HG03139 (cell line): Measurements from ENCODE around the gene FSD1.
"Not testable (repeated sequence)": the region's sequence is repeated elsewhere in the genome, so short reads cannot be mapped to it uniquely, and the experiment has no call there.

Experiments used
- ATAC-seq: cut with Tn5 transposase; IDR thresholded peaks from one replicate; pipeline ENCODE4 v1.9.1; 2021; ENCODE audit not compliant: unreplicated experiment

Gene FSD1

GRCh38 chr19:4313847-4314490, 9.6 kb downstream of the FSD1 start:
- ATAC-seq = no peak

DNA sequence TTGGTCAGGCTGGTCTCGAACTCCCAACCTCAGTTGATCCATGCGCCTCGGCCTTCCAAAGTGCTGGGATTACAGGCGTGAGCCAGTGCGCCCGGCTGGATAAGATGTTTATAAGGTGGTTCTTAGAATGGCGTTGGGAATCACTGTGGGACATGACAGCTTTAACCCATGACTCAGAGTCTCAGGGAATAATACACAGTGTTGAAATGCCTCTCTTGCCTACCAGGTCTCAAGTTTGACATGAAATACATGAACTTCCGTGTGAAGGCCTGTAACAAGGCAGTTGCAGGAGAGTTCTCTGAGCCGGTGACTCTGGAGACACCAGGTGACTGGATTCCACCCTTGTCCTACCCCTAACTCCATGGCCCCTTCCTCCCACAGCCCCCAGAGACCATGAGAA, 12.6 kb downstream of the FSD1 start:
- ATAC-seq = no peak

GRCh38 chr19:4318460-4318859, 14.1 kb downstream of the FSD1 start:
- no peak for ATAC-seq

DNA sequence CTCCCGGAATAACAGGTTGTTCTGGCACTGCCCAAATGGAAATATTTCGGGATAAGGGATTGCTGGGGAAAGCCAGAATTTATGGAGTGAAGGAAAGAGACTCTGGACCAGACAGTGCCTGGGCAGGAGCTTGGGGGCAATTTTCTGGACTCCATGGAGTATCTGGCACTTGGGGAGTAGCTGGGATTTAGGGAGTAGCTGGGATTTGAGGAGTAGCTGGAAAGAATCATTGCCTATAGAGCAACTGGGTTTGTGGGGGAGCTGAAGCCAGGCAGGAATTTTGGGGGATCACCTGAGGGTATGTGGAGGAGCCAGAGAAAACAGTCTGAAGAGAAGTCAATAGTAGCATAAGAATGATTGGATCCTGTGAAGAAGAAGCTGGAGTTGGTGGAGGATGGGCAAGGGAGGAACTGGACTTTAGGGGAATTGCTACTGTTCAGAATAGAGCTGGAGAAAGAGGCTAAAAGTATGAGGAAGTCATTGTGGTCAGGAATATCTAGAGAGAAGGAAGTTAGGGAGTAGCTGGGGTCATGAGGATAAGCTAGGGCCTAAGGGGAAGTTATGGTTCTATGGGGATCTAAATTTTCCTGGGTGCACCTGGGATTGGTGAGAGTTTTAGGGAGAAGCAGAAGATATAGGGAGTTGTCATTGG, 14.8 kb downstream of the FSD1 start:
- no peak for ATAC-seq

DNA sequence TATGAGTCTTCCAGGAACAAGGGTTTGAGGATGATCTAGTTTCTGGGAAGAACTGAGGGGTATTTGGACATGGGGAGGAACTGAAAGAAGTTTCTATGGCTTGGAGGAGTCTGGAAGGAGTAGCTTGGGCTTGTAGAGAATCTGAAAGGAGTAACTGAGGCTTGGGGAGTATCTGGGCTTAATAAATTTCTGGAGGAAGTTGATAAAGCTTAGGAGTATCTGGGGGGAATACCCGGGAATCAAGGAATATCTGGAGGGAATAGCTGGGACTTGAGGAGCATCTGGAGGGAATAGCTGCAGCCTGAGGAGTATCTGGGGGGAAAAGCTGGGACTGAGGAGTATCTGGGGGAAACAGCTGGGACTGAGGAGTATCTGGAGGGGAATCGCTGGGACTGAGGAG, 16.0 kb downstream of the FSD1 start:
- ATAC-seq = no peak

DNA sequence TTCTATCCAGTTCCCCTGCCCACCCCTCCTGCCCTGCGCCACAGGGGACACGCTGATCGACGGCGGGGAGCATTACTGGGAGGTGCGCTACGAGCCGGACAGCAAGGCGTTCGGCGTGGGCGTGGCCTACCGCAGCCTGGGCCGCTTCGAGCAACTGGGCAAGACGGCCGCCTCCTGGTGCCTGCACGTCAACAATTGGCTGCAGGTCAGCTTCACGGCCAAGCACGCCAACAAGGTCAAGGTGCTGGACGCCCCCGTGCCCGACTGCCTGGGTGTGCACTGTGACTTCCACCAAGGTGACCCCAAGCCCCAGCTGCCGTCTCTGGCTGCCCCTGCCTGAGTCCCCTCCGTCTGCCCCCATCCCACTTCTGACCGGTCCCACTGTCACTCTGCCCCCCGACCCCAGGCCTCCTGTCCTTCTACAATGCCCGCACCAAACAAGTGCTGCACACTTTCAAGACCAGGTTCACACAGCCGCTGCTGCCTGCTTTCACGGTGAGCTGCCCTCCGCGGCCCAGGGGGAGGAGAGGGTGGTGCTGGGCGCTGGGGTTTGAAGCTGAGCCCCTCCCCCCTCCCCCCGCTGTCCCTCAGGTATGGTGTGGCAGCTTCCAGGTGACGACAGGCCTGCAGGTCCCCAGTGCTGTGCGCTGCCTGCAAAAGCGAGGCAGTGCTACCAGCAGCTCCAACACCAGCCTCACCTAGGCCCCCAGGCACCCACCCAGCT, 18.7 kb downstream of the FSD1 start:
- no peak for ATAC-seq

DNA sequence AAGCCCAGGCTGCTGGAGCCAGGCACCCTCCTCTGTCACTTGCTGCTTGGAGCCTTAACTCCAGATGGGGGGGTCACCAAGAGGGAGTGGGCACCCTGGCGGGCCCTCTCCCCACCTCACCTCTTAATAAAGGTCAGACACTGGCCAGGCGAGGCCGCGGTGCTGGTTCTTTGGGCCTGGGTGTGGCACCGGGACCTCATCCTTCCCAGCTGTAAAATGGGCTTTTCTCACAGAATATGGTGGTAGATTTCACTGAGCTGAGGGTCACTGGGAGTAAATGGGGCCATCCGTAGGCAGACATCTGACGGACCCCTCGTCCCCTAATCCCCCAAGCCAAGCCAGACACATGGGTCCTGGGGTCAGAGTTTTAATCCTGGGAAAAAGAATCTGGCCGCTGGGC, 19.3 kb downstream of the FSD1 start:
- ATAC-seq = no peak

DNA sequence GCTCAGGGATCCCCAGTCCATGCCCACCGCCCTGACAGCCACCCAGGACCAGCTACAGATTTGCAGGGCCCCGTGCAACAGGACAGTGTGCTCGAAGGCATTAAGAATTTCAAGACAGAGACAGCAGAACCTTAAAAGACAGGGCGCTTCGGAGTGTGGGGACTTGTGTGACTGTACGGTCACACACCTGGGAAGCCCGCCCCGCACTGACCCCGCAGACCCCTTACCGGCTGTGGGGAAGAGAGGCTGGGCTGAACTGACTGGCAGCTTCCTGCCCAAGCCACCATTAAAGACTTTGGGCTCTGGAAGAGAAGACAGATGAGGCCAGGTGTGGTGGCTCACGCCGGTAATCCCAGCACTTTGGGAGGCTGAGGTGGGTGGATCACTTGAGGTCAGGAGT, 19.8 kb downstream of the FSD1 start:
- no peak for ATAC-seq

DNA sequence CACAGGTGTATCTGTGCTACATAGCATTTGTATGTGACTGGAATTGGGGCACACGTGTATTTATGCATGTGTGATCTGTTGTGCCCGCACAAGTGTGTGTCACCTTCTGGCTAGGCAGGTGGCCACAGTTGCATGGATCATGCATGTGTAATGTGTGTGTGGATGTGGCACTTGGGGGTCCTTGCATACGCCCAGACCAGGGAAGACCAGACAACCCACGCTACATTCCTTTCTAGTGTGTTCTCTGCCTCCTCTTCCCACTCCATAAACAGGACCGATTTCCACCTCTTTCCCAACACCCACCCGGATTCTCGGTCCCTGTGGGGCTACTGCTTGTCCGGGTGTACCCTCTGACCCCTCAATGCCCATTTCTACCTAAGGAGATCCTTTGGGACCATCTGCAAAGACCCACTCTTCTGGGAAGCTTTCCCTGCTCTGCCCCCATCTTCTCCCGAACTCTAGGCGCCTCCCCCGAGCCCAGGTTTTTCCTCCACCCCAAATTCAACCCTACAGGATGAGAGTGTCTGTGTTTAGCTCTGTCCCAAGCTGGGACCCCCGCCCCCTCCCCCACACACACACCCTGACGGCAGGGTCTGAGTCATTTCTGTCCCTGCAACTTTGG, 21.9 kb downstream of the FSD1 start:
- ATAC-seq = no peak

DNA sequence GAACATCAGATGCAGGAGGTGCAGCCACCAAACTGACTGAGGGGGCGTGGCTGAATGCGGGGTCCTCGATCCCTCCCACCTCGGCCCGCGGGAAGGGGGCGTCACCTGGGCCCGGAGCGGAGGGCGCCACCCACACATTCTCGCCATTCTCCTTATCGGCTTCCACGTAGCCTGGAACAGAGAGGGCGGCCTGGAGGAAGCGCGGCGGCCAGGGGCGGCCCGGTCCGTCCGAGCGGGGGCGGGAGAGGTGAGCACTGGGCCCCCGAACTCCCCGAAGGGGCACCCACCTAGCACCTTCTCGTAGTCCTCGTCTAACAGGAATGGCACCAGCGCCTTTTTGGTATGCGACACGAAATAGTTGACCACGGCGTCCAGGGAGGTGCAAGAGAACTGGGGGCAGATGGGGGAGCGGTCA, 22.4 kb downstream of the FSD1 start:
- ATAC-seq = no peak

GRCh38 chr19:4327252-4327876, 23.0 kb downstream of the FSD1 start:
- no peak for ATAC-seq

DNA sequence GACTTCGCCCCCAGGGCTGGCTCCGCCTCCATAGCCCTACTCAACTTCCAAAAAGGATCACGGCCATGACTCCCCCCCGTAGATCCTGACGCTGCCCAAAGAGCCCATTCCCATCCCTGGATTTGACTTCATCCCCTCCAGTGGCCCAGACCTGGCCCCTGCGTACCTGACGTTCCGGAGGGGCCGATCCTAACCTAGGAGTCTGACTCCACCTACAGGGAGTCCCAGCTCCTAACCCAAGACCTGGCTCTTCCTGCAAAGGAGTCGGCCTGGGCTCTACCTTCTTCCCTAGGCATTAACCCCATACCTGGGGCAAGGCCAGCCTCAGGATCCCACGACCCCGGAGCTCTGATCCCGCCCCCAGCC, 23.5 kb downstream of the FSD1 start:
- no peak for ATAC-seq

GRCh38 chr19:4328243-4328990, 24.0 kb downstream of the FSD1 start:
- peak; percentile 66 for ATAC-seq

DNA sequence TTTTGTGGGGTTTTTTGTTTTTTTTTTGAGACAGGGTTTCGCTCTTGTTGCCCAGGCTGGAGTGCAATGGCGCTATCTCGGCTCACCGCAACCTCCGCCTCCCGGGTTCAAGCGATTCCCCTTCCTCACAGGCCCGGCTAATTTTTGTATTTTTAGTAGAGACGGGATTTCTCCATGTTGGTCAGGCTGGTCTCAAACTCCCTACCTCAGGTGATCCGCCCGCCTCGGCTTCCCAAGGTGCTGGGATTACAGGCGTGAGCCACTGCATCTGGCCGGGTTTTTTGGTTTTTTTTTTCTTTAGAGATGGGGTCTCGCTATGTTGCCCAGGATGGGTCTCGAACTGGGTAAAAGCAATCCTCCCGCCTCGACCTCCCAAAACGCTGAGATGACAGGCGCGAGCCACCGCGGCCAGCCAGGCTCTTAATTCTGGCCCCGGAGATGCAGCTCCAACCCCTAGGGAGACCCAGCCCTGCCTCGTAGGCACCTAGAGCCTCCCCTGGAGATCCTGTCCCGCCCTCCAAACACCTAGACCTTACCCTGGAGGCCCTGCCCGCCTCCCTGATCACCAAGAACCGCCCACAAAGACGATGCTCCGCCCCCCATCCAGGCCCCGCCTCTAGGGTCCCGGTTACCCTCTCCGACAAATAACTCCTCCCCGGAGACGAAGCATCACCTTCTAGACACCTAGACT, 24.7 kb downstream of the FSD1 start:
- ATAC-seq = not testable (repeated sequence)

GRCh38 chr19:4329858-4330257, 25.5 kb downstream of the FSD1 start:
- no peak for ATAC-seq

- ATAC-seq = no peak
Measured at GRCh38 chr19:4334929-4335570, 30.7 kb downstream of the FSD1 start.

- no peak for ATAC-seq
Measured at GRCh38 chr19:4337906-4338440, 33.6 kb downstream of the FSD1 start.

DNA sequence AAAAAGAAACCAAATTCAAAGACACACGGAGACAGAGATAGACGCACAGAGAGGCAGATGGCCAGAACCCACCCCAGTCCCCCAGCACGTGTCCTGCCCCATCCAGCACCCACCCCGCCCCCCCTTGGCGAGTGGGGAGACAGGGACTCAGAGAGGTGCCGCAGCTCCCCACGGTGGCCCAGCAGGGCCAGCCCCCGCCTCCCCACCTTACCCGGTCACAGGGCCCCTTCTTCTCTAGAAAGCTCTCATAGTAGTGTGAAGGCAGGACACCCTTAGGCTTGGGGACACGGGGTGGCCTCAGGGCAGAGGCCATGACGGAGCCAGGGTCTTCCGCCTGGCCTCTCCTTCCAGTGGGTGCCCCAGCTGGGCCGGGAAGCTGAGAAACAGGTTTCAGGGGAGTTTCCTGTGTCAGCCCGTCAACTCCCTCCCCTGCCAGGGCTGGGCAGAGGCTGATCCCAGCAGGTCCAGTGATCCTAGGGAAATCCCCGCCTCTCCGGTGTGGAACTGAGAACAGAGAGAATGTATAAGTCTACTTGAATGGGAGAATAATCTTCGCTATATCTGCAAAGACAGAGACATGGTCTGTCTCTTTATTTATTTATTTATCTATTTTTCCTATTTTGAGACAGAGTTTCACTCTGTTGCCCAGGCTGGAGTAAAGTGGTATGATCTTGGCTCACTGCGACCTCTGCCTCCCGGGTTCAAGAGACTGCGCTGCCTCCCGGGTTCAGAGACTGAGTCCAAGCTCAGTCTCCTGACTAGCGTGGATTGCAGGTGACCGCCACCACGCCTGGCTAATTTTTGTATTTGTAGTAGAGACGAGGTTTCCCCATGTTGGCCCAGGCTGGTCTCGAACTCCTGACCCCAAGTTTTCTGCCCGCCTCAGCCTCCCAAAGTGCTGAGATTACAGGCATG, 34.3 kb downstream of the FSD1 start, which contains the start of gene STAP2:
Gene STAP2, minus strand, starts transcription at position 387 of the 915 bp plus-strand sequence. Its CDS starts 74 bp downstream, at position 313.
- ATAC-seq = no peak
